Calu3 (cell line): Measurements from ENCODE around the gene TMEM222. TPM values are rescaled to one million over a fixed set of nuclear protein-coding genes. Genes with fewer than 3 reads are reported as not detected.

ENCODE experiments used
- BruUV-seq: library from RNA; stranded (reverse); fragments of 400-500 nt; replicated peaks from 2 replicates; lab custom pipeline; 2021; lab: Mats Ljungman, UMichigan
- CTCF ChIA-PET: fragments of 300-600 bp; sonication (Branson Sonifier 250); formaldehyde crosslinking; loops from one replicate; lab custom pipeline; 2022; ENCODE audit warnings: antibody characterized with exemption; lab: Charles Lee
- DNase-seq: peaks from one replicate; pipeline ENCODE4 v3.0.0; 2022
- H3K27ac Mint-ChIP-seq: one replicate; pipeline ENCODE4 v1.8.0; 2022; ENCODE audit warnings: mixed read lengths; ENCODE audit not compliant: unreplicated experiment
- H3K27me3 Mint-ChIP-seq: one replicate; pipeline ENCODE4 v1.8.0; 2022; ENCODE audit warnings: mixed read lengths; ENCODE audit not compliant: unreplicated experiment
- H3K36me3 Mint-ChIP-seq: one replicate; pipeline ENCODE4 v1.8.0; 2022; ENCODE audit warnings: mild to moderate bottlenecking, moderate library complexity, mixed read lengths; ENCODE audit not compliant: insufficient read depth, unreplicated experiment
- H3K4me1 Mint-ChIP-seq: one replicate; pipeline ENCODE4 v1.8.0; 2022; ENCODE audit warnings: mild to moderate bottlenecking, low read depth, mixed read lengths; ENCODE audit not compliant: unreplicated experiment
- H3K4me3 Mint-ChIP-seq: one replicate; pipeline ENCODE4 v1.8.0; 2022; ENCODE audit warnings: mild to moderate bottlenecking, low read depth, moderate library complexity, mixed read lengths; ENCODE audit not compliant: unreplicated experiment
- H3K9me3 Mint-ChIP-seq: one replicate; pipeline ENCODE4 v1.8.0; 2022; ENCODE audit warnings: low read depth, mixed read lengths; ENCODE audit not compliant: unreplicated experiment
- intact Hi-C: fragments of 100-400 bp; cut with micrococcal nuclease; formaldehyde crosslinking; loops from one replicate; pipeline ENCODE4 v1.10.0; 2022; ENCODE audit not compliant: unreplicated experiment
- total RNA-seq: library from RNA; stranded (reverse); gene quantifications from 2 replicates; pipeline ENCODE4 v1.2.3, GENCODE V29; 2022
- TF ChIP-seq, protein P1 (sequence below): fragments of 200-600 bp; IDR thresholded peaks from one replicate; pipeline ENCODE4 v1.8.0; 2022; ENCODE audit warnings: antibody characterized with exemption; ENCODE audit not compliant: unreplicated experiment

Gene TMEM222
- total RNA-seq, 1 experiment from 2014 or later = 30.4 TPM

DNA sequence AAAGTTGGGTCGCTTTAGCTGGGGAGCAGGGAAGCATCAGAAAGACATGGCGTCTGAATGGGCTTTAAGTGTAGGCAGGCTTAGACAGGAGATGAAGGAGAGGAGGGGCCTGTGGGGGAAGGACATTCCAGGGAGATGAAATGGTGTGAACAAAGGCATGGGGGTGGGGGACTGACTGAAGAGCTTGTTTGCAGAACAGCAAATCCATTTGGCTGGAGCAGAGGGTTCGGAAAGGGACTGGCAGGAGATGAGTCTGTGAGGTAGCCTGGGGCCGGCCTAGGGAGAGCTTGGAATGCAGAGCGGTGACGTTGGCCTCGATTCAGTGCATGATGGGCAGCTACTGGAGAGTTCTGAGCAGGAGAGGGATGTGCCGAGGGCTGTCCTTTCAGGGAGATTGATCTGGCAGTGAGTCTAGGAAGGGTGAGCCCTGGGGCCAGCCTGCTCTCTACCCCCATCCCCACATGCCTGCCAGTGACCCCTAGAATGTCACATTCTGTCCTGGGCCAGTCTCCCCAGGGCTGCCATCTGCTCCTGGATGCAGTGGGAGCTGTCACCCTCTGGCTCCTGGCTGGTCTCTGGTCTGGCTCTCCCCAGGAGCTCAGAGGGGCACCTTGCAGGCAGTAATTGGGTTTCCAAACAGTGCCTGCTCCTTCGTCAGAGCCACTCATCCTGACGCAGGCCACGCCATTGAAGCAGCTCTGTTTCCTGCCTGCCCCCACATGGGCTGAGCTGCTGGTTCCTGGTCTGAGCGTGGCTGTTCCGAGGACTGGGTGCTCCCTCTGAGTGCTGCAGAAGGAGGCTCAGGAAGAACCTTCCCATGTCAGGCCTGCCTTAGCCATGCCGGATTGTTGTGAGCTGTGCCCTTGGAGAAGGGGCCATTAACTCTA is 22.3 kb upstream of the TMEM222 start:
- TF ChIP-seq, protein P1, sequence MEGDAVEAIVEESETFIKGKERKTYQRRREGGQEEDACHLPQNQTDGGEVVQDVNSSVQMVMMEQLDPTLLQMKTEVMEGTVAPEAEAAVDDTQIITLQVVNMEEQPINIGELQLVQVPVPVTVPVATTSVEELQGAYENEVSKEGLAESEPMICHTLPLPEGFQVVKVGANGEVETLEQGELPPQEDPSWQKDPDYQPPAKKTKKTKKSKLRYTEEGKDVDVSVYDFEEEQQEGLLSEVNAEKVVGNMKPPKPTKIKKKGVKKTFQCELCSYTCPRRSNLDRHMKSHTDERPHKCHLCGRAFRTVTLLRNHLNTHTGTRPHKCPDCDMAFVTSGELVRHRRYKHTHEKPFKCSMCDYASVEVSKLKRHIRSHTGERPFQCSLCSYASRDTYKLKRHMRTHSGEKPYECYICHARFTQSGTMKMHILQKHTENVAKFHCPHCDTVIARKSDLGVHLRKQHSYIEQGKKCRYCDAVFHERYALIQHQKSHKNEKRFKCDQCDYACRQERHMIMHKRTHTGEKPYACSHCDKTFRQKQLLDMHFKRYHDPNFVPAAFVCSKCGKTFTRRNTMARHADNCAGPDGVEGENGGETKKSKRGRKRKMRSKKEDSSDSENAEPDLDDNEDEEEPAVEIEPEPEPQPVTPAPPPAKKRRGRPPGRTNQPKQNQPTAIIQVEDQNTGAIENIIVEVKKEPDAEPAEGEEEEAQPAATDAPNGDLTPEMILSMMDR = no peak
- DNase-seq = no peak
- Mint-ChIP-seq H3K4me3 (no peak overlapping the region), H3K27ac (no peak overlapping the region), H3K4me1 (no peaks in the 10 kb centered on the region), H3K27me3 (no peaks in the 10 kb centered on the region), H3K36me3 (no peaks in the 10 kb centered on the region), H3K9me3 (no peaks in the 10 kb centered on the region)
- CTCF ChIA-PET = interaction anchor here (0.6 to 1.5 kb wide), 5 partner anchors 50 to 255 kb away, joined by 3 to 8 read pairs (median 3); partner anchors contain the start of gene MAP3K6
- no TSS peak for BruUV-seq
- intact Hi-C loops = loop anchor here (5.0 kb wide), 1 partner anchor 88 kb away; no protein-coding TSS in a partner anchor

- Mint-ChIP-seq H3K36me3 (no peaks in the 10 kb centered on the region), H3K27me3 (no peaks in the 10 kb centered on the region), H3K4me3 (no peak overlapping the region), H3K9me3 (no peaks in the 10 kb centered on the region), H3K27ac (no peak overlapping the region), H3K4me1 (no peaks in the 10 kb centered on the region)
- BruUV-seq = no TSS peak
- peak; percentile 76 for DNase-seq
- TF ChIP-seq, protein P1 = peak; percentile 92
- CTCF ChIA-PET = interaction anchor here (0.7 to 1.5 kb wide), 9 partner anchors 65 to 363 kb away, joined by 3 to 9 read pairs (median 3); partner anchors contain the start of gene MAP3K6
- intact Hi-C loops = no loop called here
Measured at GRCh38 chr1:27300341-27301051, 21.5 kb upstream of the TMEM222 start.

DNA sequence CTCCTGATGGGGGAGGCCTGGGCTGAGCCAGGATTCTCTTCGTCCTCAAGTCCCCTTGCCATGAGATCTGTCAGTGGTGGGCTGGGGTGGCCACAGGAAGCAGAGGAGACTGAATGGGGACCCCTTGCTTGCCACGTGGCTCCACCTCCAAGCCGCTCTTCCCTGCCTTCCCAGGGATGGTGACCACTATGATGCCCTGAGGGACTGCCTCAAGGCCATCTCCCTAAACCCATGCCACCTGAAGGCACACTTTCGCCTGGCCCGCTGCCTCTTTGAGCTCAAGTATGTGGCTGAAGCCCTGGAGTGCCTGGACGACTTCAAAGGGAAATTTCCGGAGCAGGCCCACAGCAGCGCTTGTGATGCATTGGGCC is 20.9 kb upstream of the TMEM222 start:
- Mint-ChIP-seq H3K9me3 (no peaks in the 10 kb centered on the region), H3K4me1 (no peaks in the 10 kb centered on the region), H3K4me3 (no peak overlapping the region), H3K27me3 (no peaks in the 10 kb centered on the region), H3K27ac (no peak overlapping the region), H3K36me3 (no peaks in the 10 kb centered on the region)
- TF ChIP-seq, protein P1 = no peak
- no peak for DNase-seq
- no TSS peak for BruUV-seq
- intact Hi-C loops = no loop called here
- CTCF ChIA-PET = interaction anchor here (0.7 to 1.5 kb wide), 8 partner anchors 64 to 362 kb away, joined by 3 to 9 read pairs (median 3); partner anchors contain the start of gene MAP3K6

GRCh38 chr1:27301582-27302199 is 20.3 kb upstream of the TMEM222 start:
- H3K27me3 Mint-ChIP-seq = no peaks in the 10 kb centered on the region
- no peaks in the 10 kb centered on the region for H3K4me1 Mint-ChIP-seq
- no peak overlapping the region for H3K4me3 Mint-ChIP-seq
- H3K27ac Mint-ChIP-seq = no peak overlapping the region
- no peaks in the 10 kb centered on the region for H3K9me3 Mint-ChIP-seq
- TF ChIP-seq, protein P1 = no peak
- CTCF ChIA-PET = interaction anchor here (0.6 to 0.9 kb wide), 2 partner anchors 64 to 73 kb away, joined by 3 read pairs; no protein-coding TSS in a partner anchor
- intact Hi-C loops = no loop called here
- no TSS peak for BruUV-seq
- no peak for DNase-seq
- H3K36me3 Mint-ChIP-seq = no peaks in the 10 kb centered on the region
